Measurements from ENCODE around the gene WDR72.

Gene WDR72

DNA sequence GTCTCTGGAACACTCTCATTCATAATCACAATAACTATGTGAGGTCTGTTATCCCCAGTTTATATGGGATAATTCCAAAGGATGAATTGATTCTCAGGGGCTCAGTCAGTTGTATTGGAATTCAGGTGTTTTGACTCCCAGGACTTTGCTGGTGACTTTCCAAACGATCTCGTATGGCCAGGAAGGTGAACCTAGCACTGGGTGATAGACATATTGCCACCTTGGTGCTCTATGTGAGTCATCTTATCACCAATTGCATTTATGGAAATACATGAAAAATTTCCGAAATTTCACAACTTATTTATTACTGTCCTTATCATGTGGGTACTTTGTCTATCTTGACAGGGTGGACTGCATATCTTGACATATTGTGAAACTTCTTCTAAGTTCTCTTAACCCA, 287.3 kb downstream of the WDR72 start:
- no peak overlapping the region for H3K27ac ChIP-seq
- DNase-seq (ENCODE audit: low read depth, low spot score) = no peak

DNA sequence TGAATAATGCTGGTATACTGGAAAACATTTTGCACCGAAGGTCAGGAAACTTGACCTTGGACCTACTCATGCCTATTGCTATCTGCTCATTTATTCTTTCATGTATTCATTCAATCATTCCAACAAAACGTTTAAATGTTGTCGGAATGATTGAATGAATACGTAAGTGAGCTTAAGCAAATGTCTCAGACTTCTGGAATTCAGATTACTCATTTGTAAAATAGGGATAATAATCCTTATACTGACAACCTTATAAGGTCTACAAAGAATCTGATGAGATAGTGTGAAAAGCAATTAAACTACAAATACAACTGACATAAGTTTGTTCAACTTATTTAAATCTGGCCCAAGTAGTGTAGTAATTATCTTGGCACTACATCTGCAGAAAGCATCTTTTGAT, 288.7 kb downstream of the WDR72 start:
- H3K27ac ChIP-seq = no peak overlapping the region
- DNase-seq (ENCODE audit: low read depth, low spot score) = no peak

DNA sequence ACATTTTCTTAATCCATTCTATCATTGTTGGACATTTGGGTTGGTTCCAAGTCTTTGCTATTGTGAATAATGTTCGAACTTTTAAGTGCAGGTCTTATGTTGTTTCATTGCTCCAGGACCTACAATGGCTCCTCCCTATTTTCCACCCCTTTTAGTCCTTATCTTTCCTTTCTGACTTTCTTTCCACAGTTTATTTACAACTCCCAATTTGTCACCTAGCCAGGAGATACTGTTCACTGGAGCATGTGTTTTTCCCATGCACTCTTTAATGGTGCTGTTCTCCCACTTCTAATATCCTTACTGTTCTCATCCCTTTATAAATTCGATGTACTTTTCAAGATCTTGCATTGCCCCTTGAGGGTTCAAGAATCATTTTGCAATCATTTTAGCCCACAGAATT, 290.0 kb downstream of the WDR72 start:
- no peak for DNase-seq (ENCODE audit: low read depth, low spot score)
- H3K27ac ChIP-seq = no peak overlapping the region

Data from epithelial cell of prostate (primary cell).